ENCODE measurements around the gene MPPE1.
"Not testable (repeated sequence)": the region's sequence is repeated elsewhere in the genome, so short reads cannot be mapped to it uniquely, and the experiment has no call there.

Gene MPPE1

GRCh38 chr18:11859282-11859830 is 48.8 kb downstream of the MPPE1 start:
- no peaks in the 10 kb centered on the region for H3K27me3 ChIP-seq
- H3K27ac ChIP-seq = peak overlapping the region in 2 of 11 experiments; percentile 25 to 54; a peak in 2 of 22 replicates
- no peak overlapping the region for H3K9ac ChIP-seq
- peaks cover 0 to 10% (median 6%) of the 10 kb centered on the region in 11 experiments; a peak in 6 of 22 replicates for H3K36me3 ChIP-seq
- no peak for TF ChIP-seq Cebpa-rat (IDR thresholded peaks at IDR 0.05)
- peaks cover 10 to 92% (median 53%) of the 10 kb centered on the region in 10 experiments; a peak in 19 of 20 replicates for H3K4me1 ChIP-seq
- no peaks in the 10 kb centered on the region for H3K9me3 ChIP-seq (replicated peaks in 1 of 11)
- H4K20me1 ChIP-seq = peaks cover 0 to 12% (median 7%) of the 10 kb centered on the region in 11 experiments; a peak in 8 of 22 replicates
- H3K4me3 ChIP-seq = no peak overlapping the region
- H3K4me2 ChIP-seq = peak overlapping the region in 7 of 11 experiments; percentile 69 to 85 (median 77); a peak in 15 of 22 replicates

- Histone ChIP-seq H3K4me1 (peaks cover 15 to 95% (median 62%) of the 10 kb centered on the region in 10 experiments), H3K36me3 (peaks cover 5 to 25% (median 9%) of the 10 kb centered on the region in 11 experiments; a peak in 11 of 22 replicates), H3K27ac (peak overlapping the region in 8 of 11 experiments; percentile 4 to 73 (median 46); a peak in 13 of 22 replicates), H3K9me3 (replicated peaks in 1 of 11) (no peaks in the 10 kb centered on the region), H4K20me1 (peaks cover 8 to 32% (median 26%) of the 10 kb centered on the region in 11 experiments; a peak in 17 of 22 replicates), H3K4me3 (no peak overlapping the region), H3K4me2 (peak overlapping the region in 6 of 11 experiments; percentile 40 to 85 (median 73); a peak in 10 of 22 replicates), H3K9ac (peak overlapping the region in 4 of 11 experiments; percentile 9 to 43 (median 35); a peak in 4 of 22 replicates), H3K27me3 (no peaks in the 10 kb centered on the region)
- no peak for TF ChIP-seq Cebpa-rat (IDR thresholded peaks at IDR 0.05)
Measured at GRCh38 chr18:11857177-11857887, 50.8 kb downstream of the MPPE1 start.

- not testable (repeated sequence) for H3K27ac ChIP-seq; H3K9ac ChIP-seq; H3K4me3 ChIP-seq; H3K27me3 ChIP-seq; H3K9me3 ChIP-seq (replicated peaks in 1 of 11)
- Histone ChIP-seq H3K4me2 (peak overlapping the region in 1 of 11 experiments; percentile 14; a peak in 3 of 22 replicates), H3K4me1 (peaks cover 26 to 81% (median 61%) of the 10 kb centered on the region in 10 experiments), H4K20me1 (peaks cover 8 to 37% (median 31%) of the 10 kb centered on the region in 11 experiments; a peak in 17 of 22 replicates), H3K36me3 (peaks cover 5 to 25% (median 9%) of the 10 kb centered on the region in 11 experiments; a peak in 11 of 22 replicates)
Measured at GRCh38 chr18:11854554-11854953, 53.6 kb downstream of the MPPE1 start.

DNA sequence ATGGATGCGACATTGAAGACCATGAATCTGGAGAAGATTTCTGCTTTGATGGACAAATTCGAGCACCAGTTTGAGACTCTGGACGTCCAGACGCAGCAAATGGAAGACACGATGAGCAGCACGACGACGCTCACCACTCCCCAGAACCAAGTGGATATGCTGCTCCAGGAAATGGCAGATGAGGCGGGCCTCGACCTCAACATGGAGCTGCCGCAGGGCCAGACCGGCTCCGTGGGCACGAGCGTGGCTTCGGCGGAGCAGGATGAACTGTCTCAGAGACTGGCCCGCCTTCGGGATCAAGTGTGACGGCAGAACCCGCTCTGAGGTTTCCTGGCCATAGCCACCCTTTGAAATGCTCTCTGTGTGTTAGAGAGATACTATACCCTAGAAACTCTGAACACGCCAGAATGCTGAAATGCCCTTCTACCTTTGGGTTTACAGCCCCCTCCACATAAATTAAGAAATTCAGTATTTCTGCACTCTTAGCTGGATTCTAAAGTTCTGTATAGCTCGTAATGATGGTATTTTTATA is 56.2 kb downstream of the MPPE1 start:
- no peak for TF ChIP-seq Cebpa-rat (IDR thresholded peaks at IDR 0.05)
- Histone ChIP-seq H3K27ac (peak overlapping the region; percentile 85 to 96 (median 93)), H3K27me3 (no peaks in the 10 kb centered on the region), H3K4me3 (peak overlapping the region; percentile 75 to 99 (median 88)), H3K36me3 (peaks cover 5 to 25% (median 9%) of the 10 kb centered on the region in 11 experiments; a peak in 11 of 22 replicates), H4K20me1 (peaks cover 8 to 37% (median 31%) of the 10 kb centered on the region in 11 experiments; a peak in 17 of 22 replicates), H3K9me3 (replicated peaks in 1 of 11) (no peaks in the 10 kb centered on the region), H3K4me1 (peaks cover 27 to 59% (median 38%) of the 10 kb centered on the region in 10 experiments), H3K9ac (peak overlapping the region; percentile 91 to 97 (median 94)), H3K4me2 (peak overlapping the region; percentile 70 to 97 (median 89))

- TF ChIP-seq Cebpa-rat (IDR thresholded peaks at IDR 0.05) = no peak
- H3K36me3 ChIP-seq = peaks cover 5 to 25% (median 9%) of the 10 kb centered on the region in 11 experiments; a peak in 11 of 22 replicates
- peak within 1 kb of the TSS; percentile 85 to 96 (median 93) for H3K27ac ChIP-seq
- no peaks in the 10 kb centered on the region for H3K27me3 ChIP-seq
- peak within 1 kb of the TSS; percentile 91 to 97 (median 94) for H3K9ac ChIP-seq
- no peaks in the 10 kb centered on the region for H3K9me3 ChIP-seq (replicated peaks in 1 of 11)
- H3K4me2 ChIP-seq = peak within 1 kb of the TSS; percentile 70 to 97 (median 90)
- H4K20me1 ChIP-seq = peaks cover 8 to 37% (median 31%) of the 10 kb centered on the region in 11 experiments; a peak in 17 of 22 replicates
- peaks cover 25 to 53% (median 33%) of the 10 kb centered on the region in 10 experiments for H3K4me1 ChIP-seq
- H3K4me3 ChIP-seq = peak within 1 kb of the TSS; percentile 75 to 99 (median 88)
Measured at GRCh38 chr18:11851146-11851805, 56.8 kb downstream of the MPPE1 start, which contains the start of gene CHMP1B. CHMP1B (plus strand) TSS chr18:11851413; CDS start chr18:11851512, 99 bp downstream.

- Histone ChIP-seq H3K4me1 (peaks cover 25 to 48% (median 31%) of the 10 kb centered on the region in 10 experiments), H3K4me2 (peak overlapping the region; percentile 70 to 97 (median 85)), H3K4me3 (peak overlapping the region; percentile 75 to 99 (median 88)), H3K9me3 (replicated peaks in 1 of 11) (no peaks in the 10 kb centered on the region), H4K20me1 (peaks cover 8 to 37% (median 31%) of the 10 kb centered on the region in 11 experiments; a peak in 17 of 22 replicates), H3K27me3 (no peaks in the 10 kb centered on the region), H3K27ac (peak overlapping the region; percentile 85 to 96 (median 93)), H3K9ac (peak overlapping the region; percentile 91 to 97 (median 94)), H3K36me3 (peaks cover 5 to 25% (median 9%) of the 10 kb centered on the region in 11 experiments; a peak in 11 of 22 replicates)
- TF ChIP-seq Cebpa-rat (IDR thresholded peaks at IDR 0.05) = no peak
Measured at GRCh38 chr18:11850821-11851145, 57.3 kb downstream of the MPPE1 start.

- Histone ChIP-seq H3K27me3 (no peaks in the 10 kb centered on the region), H3K4me1 (peaks cover 25 to 47% (median 32%) of the 10 kb centered on the region in 10 experiments), H3K9ac (peak overlapping the region; percentile 91 to 97 (median 94); a peak in 20 of 22 replicates), H4K20me1 (peaks cover 8 to 36% (median 30%) of the 10 kb centered on the region in 11 experiments; a peak in 17 of 22 replicates), H3K36me3 (peaks cover 3 to 21% (median 9%) of the 10 kb centered on the region in 11 experiments; a peak in 11 of 22 replicates), H3K4me2 (peak overlapping the region; percentile 70 to 97 (median 85)), H3K4me3 (peak overlapping the region; percentile 75 to 99 (median 88)), H3K9me3 (replicated peaks in 1 of 11) (no peaks in the 10 kb centered on the region), H3K27ac (peak overlapping the region; percentile 85 to 96 (median 93); a peak in 20 of 22 replicates)
- peak in 5 of 11 experiments; percentile 13 to 61 (median 31); a peak in 4 of 22 replicates for TF ChIP-seq Cebpa-rat (IDR thresholded peaks at IDR 0.05)
Measured at GRCh38 chr18:11849841-11850634, 58.1 kb downstream of the MPPE1 start.
